ENCODE data around the gene KIAA1671. TPM values are rescaled to one million over a fixed set of nuclear protein-coding genes. Genes with fewer than 3 reads are reported as not detected.

Gene KIAA1671
- total and polyA plus RNA-seq, 2 of the 13 experiments (the other 11 are each of a cell fraction or from before 2014, with no cell fraction given) = 13.5 to 13.6 TPM

- TF ChIP-seq ZBTB42 (CRISPR knock-in tag; IDR thresholded peaks at IDR 0.05) (no peak), CBX1 (IDR thresholded peaks at IDR 0.05; ENCODE audit: low read depth) (peak; percentile 7), ELF4 (CRISPR knock-in tag; IDR thresholded peaks at IDR 0.05; ENCODE audit: borderline replicate concordance) (0 out of 2 replicates have a peak, but pooled peaks have one; percentile 28), HNF4A (CRISPR knock-in tag; IDR thresholded peaks at IDR 0.05) (no peak), ZNF562 (CRISPR knock-in tag; IDR thresholded peaks at IDR 0.05; ENCODE audit: borderline replicate concordance) (no peak), NONO (IDR thresholded peaks at IDR 0.05) (no peak), NONO (CRISPR knock-in tag; conservative IDR thresholded peaks at IDR 0.05) (peak; percentile 53; the same call in 1 of the 2 replicates), ZBTB25 (CRISPR knock-in tag; IDR thresholded peaks at IDR 0.05) (no peak), ZNF800 (CRISPR knock-in tag; IDR thresholded peaks at IDR 0.05) (no peak), CREM (IDR thresholded peaks at IDR 0.05) (peak; percentile 9; the same call in 1 of the 2 replicates), CREM (CRISPR knock-in tag; IDR thresholded peaks at IDR 0.05) (no peak), DMAP1 (CRISPR knock-in tag; IDR thresholded peaks at IDR 0.05) (no peak), ATF1 (CRISPR knock-in tag; IDR thresholded peaks at IDR 0.05) (no peak), POGK (CRISPR knock-in tag; conservative IDR thresholded peaks at IDR 0.05) (peak; percentile 31; the same call in 1 of the 2 replicates), ZNF292 (CRISPR knock-in tag; IDR thresholded peaks at IDR 0.05; ENCODE audit: borderline replicate concordance, low read depth) (0 out of 2 replicates have a peak, but pooled peaks have one; percentile 35), NFKBIZ (CRISPR knock-in tag; IDR thresholded peaks at IDR 0.05) (no peak), THAP7 (CRISPR knock-in tag; IDR thresholded peaks at IDR 0.05) (no peak), SP4 (CRISPR knock-in tag; IDR thresholded peaks at IDR 0.05) (no peak), NBN (conservative IDR thresholded peaks at IDR 0.05) (no peak), ARID2 (CRISPR knock-in tag; IDR thresholded peaks at IDR 0.05; ENCODE audit: borderline replicate concordance) (no peak), NR2F1 (CRISPR knock-in tag; IDR thresholded peaks at IDR 0.05) (peak in 1 of 2 experiments; percentile 32; a peak in 1 of 4 replicates), MED13 (CRISPR knock-in tag; IDR thresholded peaks at IDR 0.05) (0 out of 2 replicates have a peak, but pooled peaks have one; percentile 26), THAP8 (CRISPR knock-in tag; IDR thresholded peaks at IDR 0.05; ENCODE audit: borderline replicate concordance) (no peak), SKIL (CRISPR knock-in tag; IDR thresholded peaks at IDR 0.05; ENCODE audit: borderline replicate concordance) (peak; percentile 6; the same call in 1 of the 2 replicates)
Observed at GRCh38 chr22:25110596-25110845, 158.0 kb downstream of the KIAA1671 start (continued).
